ENCODE results near the gene TREML2.

DNA sequence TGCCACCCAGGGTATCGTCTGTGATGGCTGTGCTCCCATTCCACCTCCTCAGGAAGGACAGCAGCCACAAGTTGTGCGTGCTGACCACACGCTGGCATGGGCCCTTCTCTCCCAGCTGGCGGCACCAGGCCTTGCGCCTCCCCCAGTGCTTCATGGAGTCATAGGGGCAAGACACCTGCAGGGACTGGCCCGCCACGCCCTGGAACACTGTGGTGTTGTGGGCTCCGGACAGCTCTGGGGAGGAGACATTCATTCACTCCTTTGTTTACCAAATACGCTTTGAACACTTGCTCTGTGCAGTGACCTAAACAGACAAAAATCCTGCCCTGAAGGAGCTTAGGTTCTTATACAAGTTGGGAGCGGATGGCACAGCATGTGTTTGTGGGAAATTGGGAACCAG, 39.6 kb downstream of the TREML2 start:
- TF ChIP-seq EZH2phosphoT487 (IDR thresholded peaks at IDR 0.05; ENCODE audit: low read length) (no peak), EZH2 (optimal IDR thresholded peaks at IDR 0.05; ENCODE audit: low read depth, low read length) (no peak)
- TF ChIP-seq, protein P1, sequence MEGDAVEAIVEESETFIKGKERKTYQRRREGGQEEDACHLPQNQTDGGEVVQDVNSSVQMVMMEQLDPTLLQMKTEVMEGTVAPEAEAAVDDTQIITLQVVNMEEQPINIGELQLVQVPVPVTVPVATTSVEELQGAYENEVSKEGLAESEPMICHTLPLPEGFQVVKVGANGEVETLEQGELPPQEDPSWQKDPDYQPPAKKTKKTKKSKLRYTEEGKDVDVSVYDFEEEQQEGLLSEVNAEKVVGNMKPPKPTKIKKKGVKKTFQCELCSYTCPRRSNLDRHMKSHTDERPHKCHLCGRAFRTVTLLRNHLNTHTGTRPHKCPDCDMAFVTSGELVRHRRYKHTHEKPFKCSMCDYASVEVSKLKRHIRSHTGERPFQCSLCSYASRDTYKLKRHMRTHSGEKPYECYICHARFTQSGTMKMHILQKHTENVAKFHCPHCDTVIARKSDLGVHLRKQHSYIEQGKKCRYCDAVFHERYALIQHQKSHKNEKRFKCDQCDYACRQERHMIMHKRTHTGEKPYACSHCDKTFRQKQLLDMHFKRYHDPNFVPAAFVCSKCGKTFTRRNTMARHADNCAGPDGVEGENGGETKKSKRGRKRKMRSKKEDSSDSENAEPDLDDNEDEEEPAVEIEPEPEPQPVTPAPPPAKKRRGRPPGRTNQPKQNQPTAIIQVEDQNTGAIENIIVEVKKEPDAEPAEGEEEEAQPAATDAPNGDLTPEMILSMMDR (IDR thresholded peaks at IDR 0.05; ENCODE audit: low read length): no peak

All from MM.1S (cell line).